ENCODE measurements around the gene ATOX1. TPM values are rescaled to one million over a fixed set of nuclear protein-coding genes. Genes with fewer than 3 reads are reported as not detected.

Gene ATOX1
- total and polyA plus RNA-seq, 11 donors, result 52.1 to 149 (median 71.2) TPM

GRCh38 chr5:151696470-151697061 is 61.9 kb downstream of the ATOX1 start:
- Histone ChIP-seq H3K27me3 (no peaks in the 10 kb centered on the region), H3K4me3 (peak overlapping the region in 5 of 12 donors; percentile 7 to 32 (median 16)), H3K27ac (peak overlapping the region; percentile 2 to 89 (median 72)), H3K9me3 (no peaks in the 10 kb centered on the region), H3K36me3 (no peaks in the 10 kb centered on the region), H3K4me1 (peaks cover 0 to 43% (median 12%) of the 10 kb centered on the region in 12 donors)
- DNase-seq (peak; percentile 57 to 85 (median 76)), ATAC-seq (peak; percentile 47 to 83 (median 68))
- TF ChIP-seq CTCF (IDR thresholded peaks at IDR 0.05) (no peak), POLR2A (IDR thresholded peaks at IDR 0.05) (no peak)
- 43 to 62% (median 52%) methylated on average over 20 of the region's 20 CpGs for WGBS, 4 donors
- intact Hi-C loops (cut with DNase I), result loop anchor here in 3 of 10 donors (5.0 kb wide), 1 partner anchor 34 kb away; no protein-coding TSS in a partner anchor

GRCh38 chr5:151695464-151695863 is 63.0 kb downstream of the ATOX1 start:
- H3K4me3 ChIP-seq, result no peak overlapping the region
- no peak for ATAC-seq
- intact Hi-C loops (cut with DNase I), result loop anchor here in 3 of 10 donors (5.0 kb wide), 1 partner anchor 33 kb away; no protein-coding TSS in a partner anchor
- H3K9me3 ChIP-seq, result no peaks in the 10 kb centered on the region
- WGBS, 4 donors, result 88 to 100% (median 95%) methylated on average over 1 of the region's 1 CpG
- peaks cover 0 to 41% (median 12%) of the 10 kb centered on the region in 12 donors for H3K4me1 ChIP-seq
- H3K36me3 ChIP-seq, result no peaks in the 10 kb centered on the region
- H3K27ac ChIP-seq, result peak overlapping the region in 7 of 12 donors; percentile 66 to 89 (median 83)
- DNase-seq, result peak in 1 of 5 donors; percentile 2
- no peak for TF ChIP-seq CTCF (IDR thresholded peaks at IDR 0.05)
- no peak for TF ChIP-seq POLR2A (IDR thresholded peaks at IDR 0.05)
- no peaks in the 10 kb centered on the region for H3K27me3 ChIP-seq

GRCh38 chr5:151694035-151694485 is 64.4 kb downstream of the ATOX1 start:
- H3K36me3 ChIP-seq, result no peaks in the 10 kb centered on the region
- no peak overlapping the region for H3K4me3 ChIP-seq
- 80 to 88% (median 84%) methylated on average over 3 of the region's 3 CpGs for WGBS, 4 donors
- H3K27ac ChIP-seq, result no peak overlapping the region
- peaks cover 0 to 34% (median 11%) of the 10 kb centered on the region in 12 donors for H3K4me1 ChIP-seq
- no peak for DNase-seq
- H3K27me3 ChIP-seq, result no peaks in the 10 kb centered on the region
- ATAC-seq, result no peak
- intact Hi-C loops (cut with DNase I), result no loop called here
- no peaks in the 10 kb centered on the region for H3K9me3 ChIP-seq
- no peak for TF ChIP-seq CTCF (IDR thresholded peaks at IDR 0.05)
- no peak for TF ChIP-seq POLR2A (IDR thresholded peaks at IDR 0.05)

Other genes starting within 250 kb of the ATOX1 start
- gene FAT2, start 167.3 kb downstream of the ATOX1 start, total RNA-seq, result under 1 TPM in 6 of 9 donors, not detected in 3; 0.02 to 0.18 (median 0.06) TPM
- gene FAT2, start 167.3 kb downstream of the ATOX1 start, polyA plus RNA-seq, result under 1 TPM; 0.01 to 0.04 TPM
- gene SPARC, start 71.7 kb downstream of the ATOX1 start, total RNA-seq, result 1,000 to 10,000 TPM in 1 of 9 donors, 100 to 1,000 TPM in 8; 355 to 1,522 (median 471) TPM
- 100 to 1,000 TPM; 119 to 747 TPM for gene SPARC, start 71.7 kb downstream of the ATOX1 start, polyA plus RNA-seq
- 100 to 1,000 TPM in 4 of 9 donors, 10 to 100 TPM in 5; 64.5 to 133 (median 98.1) TPM for gene G3BP1, start 13.3 kb upstream of the ATOX1 start, total RNA-seq
- 10 to 100 TPM; 12.7 to 29.0 TPM for gene G3BP1, start 13.3 kb upstream of the ATOX1 start, polyA plus RNA-seq
- gene GLRA1, start 166.2 kb upstream of the ATOX1 start, total RNA-seq, result not detected
- not detected for gene GLRA1, start 166.2 kb upstream of the ATOX1 start, polyA plus RNA-seq

Measured in heart left ventricle (tissue), 16 donors.